ENCODE measurements around the gene KCNK3.

GRCh38 chr2:26650713-26651469 is 41.6 kb upstream of the KCNK3 start:
- TF ChIP-seq CTCF (IDR thresholded peaks at IDR 0.05; ENCODE audit: poor library complexity, severe bottlenecking) (no peak), TAF1 (IDR thresholded peaks at IDR 0.05; ENCODE audit: low read depth) (no peak), EZH2 (IDR thresholded peaks at IDR 0.05; ENCODE audit: borderline replicate concordance, insufficient read depth, low read length, poor library complexity, severe bottlenecking) (no peak), POLR2AphosphoS5 (IDR thresholded peaks at IDR 0.05) (no peak), SMC3 (conservative IDR thresholded peaks at IDR 0.05; ENCODE audit: poor library complexity) (no peak), REST (IDR thresholded peaks at IDR 0.05; ENCODE audit: borderline replicate concordance) (no peak), EP300 (conservative IDR thresholded peaks at IDR 0.05; ENCODE audit: poor library complexity, severe bottlenecking) (no peak)
